Epithelial cell of proximal tubule (primary cell): ENCODE data around the gene A1BG. TPM values are rescaled to one million over a fixed set of nuclear protein-coding genes. Genes with fewer than 3 reads are reported as not detected.

ENCODE experiments used
- DNase-seq: peaks from one replicate; pipeline ENCODE4 v3.0.0-alpha.2; 2011; ENCODE audit warnings: low read depth
- H3K4me3 ChIP-seq: 2 replicates; pipeline ENCODE4 v1.5.1; 2011; ENCODE audit warnings: low read depth, mild to moderate bottlenecking, low read length
- total RNA-seq: library from RNA; depleted of rRNA; stranded (reverse); fragments of >200 nt; gene quantifications from 2 replicates; pipeline ENCODE4 v1.2.3, GENCODE V29; 2015
- TF ChIP-seq, protein P1 (sequence below): conservative IDR thresholded peaks from 2 replicates; pipeline ENCODE4 v1.5.1; 2012; ENCODE audit warnings: low read depth, mild to moderate bottlenecking, low read length

The A1BG gene
- total RNA-seq, 1 donor from 2014 or later, result 20.1 TPM

DNA sequence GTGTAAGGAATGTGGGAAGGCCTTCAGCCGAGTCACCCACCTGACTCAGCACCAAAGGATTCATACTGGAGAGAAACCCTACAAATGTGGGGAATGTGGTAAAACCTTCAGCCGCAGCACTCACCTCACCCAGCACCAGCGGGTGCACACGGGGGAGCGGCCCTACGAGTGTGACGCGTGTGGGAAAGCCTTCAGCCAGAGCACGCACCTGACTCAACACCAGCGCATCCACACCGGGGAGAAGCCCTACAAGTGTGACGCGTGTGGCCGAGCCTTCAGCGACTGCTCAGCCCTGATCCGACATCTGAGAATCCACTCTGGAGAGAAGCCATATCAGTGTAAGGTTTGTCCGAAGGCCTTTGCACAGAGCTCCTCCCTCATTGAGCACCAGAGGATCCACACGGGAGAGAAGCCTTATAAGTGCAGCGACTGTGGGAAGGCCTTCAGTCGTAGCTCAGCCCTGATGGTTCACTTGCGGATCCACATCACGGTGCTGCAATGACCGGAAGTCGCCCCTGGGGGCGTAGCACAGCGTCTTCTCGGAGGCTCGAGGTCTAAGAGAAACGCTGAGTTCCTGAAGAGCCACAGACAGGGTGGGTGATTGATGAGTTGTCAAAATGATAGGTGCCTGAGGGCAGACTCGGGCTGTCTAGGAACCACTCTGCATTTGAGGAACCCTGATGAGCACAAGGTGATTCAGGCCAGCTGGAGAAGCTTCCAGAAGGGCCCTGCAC lies 14.3 kb downstream of the A1BG start:
- DNase-seq, result no peak
- TF ChIP-seq, protein P1, sequence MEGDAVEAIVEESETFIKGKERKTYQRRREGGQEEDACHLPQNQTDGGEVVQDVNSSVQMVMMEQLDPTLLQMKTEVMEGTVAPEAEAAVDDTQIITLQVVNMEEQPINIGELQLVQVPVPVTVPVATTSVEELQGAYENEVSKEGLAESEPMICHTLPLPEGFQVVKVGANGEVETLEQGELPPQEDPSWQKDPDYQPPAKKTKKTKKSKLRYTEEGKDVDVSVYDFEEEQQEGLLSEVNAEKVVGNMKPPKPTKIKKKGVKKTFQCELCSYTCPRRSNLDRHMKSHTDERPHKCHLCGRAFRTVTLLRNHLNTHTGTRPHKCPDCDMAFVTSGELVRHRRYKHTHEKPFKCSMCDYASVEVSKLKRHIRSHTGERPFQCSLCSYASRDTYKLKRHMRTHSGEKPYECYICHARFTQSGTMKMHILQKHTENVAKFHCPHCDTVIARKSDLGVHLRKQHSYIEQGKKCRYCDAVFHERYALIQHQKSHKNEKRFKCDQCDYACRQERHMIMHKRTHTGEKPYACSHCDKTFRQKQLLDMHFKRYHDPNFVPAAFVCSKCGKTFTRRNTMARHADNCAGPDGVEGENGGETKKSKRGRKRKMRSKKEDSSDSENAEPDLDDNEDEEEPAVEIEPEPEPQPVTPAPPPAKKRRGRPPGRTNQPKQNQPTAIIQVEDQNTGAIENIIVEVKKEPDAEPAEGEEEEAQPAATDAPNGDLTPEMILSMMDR, result no peak
- H3K4me3 ChIP-seq, result no peak overlapping the region

DNA sequence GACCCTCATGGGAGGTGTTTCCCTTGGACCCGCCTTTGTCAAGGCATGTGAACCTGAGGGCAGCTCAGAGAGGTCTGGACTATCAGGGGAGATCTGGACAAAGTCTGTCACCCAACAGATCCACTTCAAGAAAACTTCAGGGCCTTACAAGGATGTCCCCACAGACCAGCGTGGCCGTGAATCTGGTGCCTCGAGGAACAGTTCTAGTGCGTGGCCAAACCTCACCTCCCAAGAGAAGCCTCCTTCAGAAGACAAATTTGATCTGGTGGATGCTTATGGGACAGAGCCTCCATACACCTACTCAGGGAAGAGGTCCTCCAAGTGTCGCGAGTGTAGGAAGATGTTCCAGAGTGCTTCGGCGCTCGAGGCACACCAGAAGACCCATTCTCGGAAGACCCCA lies 15.0 kb downstream of the A1BG start:
- H3K4me3 ChIP-seq, result no peak overlapping the region
- no peak for DNase-seq
- TF ChIP-seq, protein P1, result no peak

DNA sequence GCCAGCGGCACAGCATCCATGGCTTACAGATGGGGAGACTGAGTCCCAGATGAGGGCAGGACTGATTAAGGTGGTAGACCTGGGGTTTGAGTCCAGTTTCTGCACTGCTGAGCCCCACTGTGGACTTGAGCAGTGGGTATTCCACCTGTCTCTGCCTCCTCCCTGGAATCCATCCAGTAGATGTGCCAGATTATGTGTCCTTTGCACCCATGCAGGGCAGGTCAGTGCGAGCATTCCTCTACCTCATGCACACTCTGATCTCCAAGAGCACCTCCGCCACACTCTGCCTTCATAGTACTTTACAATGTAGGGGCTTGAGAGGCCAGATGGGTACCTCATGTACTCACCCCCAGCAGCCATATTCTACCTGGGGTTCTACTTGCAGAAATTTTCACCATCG lies 16.5 kb downstream of the A1BG start:
- TF ChIP-seq, protein P1, result no peak
- no peak for DNase-seq
- H3K4me3 ChIP-seq, result no peak overlapping the region

DNA sequence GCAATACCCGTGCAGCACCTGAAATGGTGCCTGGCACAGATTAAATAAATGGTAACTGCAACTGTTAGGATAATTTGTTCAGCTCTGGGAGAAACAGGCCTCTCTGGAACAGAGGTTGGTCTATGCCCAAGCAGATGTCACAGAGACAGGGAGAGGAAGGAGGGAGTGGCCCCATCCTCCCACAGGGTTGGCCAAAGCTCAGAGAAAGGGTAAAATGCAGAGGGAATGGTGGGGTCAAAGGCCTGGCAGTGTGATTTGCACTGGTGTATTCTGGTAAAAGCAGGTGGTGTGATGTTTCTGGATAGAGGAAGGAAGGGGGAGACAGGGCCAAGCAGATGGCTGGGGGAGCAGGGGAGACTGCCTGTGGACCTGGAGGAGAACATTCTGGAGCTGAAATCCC lies 17.1 kb downstream of the A1BG start:
- no peak overlapping the region for H3K4me3 ChIP-seq
- no peak for DNase-seq
- TF ChIP-seq, protein P1, result no peak

DNA sequence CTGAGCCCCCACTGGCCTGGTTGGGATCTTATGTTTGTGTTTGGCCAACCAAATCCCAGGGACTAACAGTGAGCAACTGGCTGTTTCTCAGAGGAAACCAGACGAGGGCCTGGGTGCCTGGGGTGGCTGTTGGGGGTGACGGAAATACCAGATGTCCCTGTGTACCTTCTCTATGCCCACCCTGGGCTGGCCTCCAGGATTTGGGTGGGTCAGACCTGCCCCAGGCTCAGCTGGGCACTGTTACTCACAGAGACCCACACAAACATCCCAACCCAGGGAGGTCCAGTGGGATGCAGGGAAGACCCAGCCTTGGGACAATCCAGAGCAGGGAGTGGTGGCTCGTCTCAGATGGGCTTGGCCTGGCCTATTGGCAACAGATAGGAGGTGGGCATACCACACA lies 17.7 kb downstream of the A1BG start:
- no peak for DNase-seq
- H3K4me3 ChIP-seq, result no peak overlapping the region
- TF ChIP-seq, protein P1, result no peak

DNA sequence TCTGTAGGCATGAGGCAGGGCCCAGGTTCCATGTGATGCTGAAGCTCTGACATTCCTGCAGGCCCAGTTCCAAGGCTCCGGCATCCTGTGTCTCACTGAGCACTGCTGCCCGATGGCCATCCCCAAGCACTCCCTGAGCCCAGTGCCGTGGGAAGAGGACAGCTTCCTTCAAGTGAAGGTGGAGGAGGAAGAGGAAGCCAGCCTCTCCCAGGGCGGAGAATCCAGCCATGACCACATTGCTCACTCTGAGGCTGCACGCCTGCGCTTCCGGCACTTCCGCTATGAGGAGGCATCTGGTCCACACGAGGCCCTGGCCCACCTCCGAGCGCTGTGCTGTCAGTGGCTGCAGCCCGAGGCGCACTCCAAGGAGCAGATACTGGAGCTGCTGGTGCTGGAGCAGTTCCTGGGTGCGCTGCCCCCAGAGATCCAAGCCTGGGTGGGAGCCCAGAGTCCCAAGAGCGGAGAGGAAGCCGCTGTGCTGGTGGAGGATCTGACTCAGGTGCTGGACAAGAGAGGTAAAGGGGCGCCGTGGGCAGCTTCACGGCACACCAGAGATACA lies 18.5 kb downstream of the A1BG start:
- H3K4me3 ChIP-seq, result no peak overlapping the region
- no peak for DNase-seq
- TF ChIP-seq, protein P1, result no peak

DNA sequence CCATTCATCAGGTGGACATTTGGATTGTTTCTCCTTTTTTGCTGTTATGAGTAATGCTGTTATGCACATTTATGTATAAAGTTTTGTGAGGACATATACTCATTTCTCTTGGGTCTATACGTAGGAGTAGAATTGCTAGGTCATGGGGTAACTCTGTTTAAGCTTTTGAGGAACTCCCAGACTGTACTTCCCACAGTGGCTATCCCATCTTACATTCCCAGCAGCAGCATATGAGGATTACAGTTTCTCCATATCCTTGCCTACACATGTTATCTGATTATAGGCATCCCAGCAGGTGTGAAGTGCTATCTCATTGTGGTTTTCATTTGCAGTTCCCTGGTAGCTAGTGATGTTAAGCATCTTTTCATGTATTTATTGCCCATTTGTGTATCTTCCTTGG lies 20.6 kb downstream of the A1BG start:
- TF ChIP-seq, protein P1, result no peak

More for the DNA sequence above, 20.6 kb downstream of the A1BG start:
- no peak for DNase-seq
- H3K4me3 ChIP-seq, result no peak overlapping the region
